B cell (primary cell): ENCODE measurements around the gene SLC22A2. TPM values are rescaled to one million over a fixed set of nuclear protein-coding genes. Genes with fewer than 3 reads are reported as not detected.

Experiments used
- ATAC-seq: fragments of 200-7000 bp; cut with Tn5 transposase; one replicate; pipeline ENCODE4 v1.10.0; 2021; ENCODE audit warnings: low read depth, mild to moderate bottlenecking, moderate number of reproducible peaks, moderate library complexity
- CTCF ChIA-PET: fragments of 350-600 bp; sonication (Branson Sonifier 250); formaldehyde crosslinking; loops from one replicate; lab custom pipeline; 2021; ENCODE audit warnings: antibody characterized with exemption, inconsistent platforms; lab: Charles Lee
- POLR2A ChIA-PET: fragments of 350-600 bp; sonication (Branson Sonifier 250); formaldehyde crosslinking; loops from one replicate; lab custom pipeline; 2021; ENCODE audit warnings: antibody characterized with exemption; lab: Charles Lee
- DNase-seq: peaks from one replicate; pipeline ENCODE4 v3.0.0; 2013
- H2AFZ ChIP-seq: 2 replicates; pipeline ENCODE4 v1.6.1; 2012; ENCODE audit warnings: mild to moderate bottlenecking, low read depth, low read length; ENCODE audit not compliant: insufficient read depth, poor library complexity, severe bottlenecking
- H3K27ac ChIP-seq, 2 donors: 1 replicate in 1 of 2; 2 replicates in 1 of 2; pipeline ENCODE4 v1.5.1; 2012 to 2013; ENCODE audit warnings: low read length in 2 of 2, mild to moderate bottlenecking in 2 of 2, moderate library complexity in 1 of 2
- H3K27me3 ChIP-seq, 4 experiments: fragments of 200-600 bp in 1 of 4; sonication (generic) in 1 of 4; replicated peaks in 1 of 4; 1 replicate in 2 of 4; 2 replicates in 2 of 4; pipeline versions ENCODE4 v1.6.1 to v1.7.0; 2013 to 2016; ENCODE audit warnings: low read length in 3 of 4, mild to moderate bottlenecking in 2 of 4, mixed read lengths in 1 of 4, moderate library complexity in 1 of 4; ENCODE audit not compliant: insufficient read depth in 4 of 4, control insufficient read depth in 3 of 4; ENCODE audit errors: control extremely low read depth in 1 of 4
- H3K36me3 ChIP-seq, 2 experiments: replicated peaks in 1 of 2; 1 replicate in 1 of 2; 2 replicates in 1 of 2; pipeline versions ENCODE4 v1.6.1 to v1.7.1; 2013; ENCODE audit warnings: low read length in 1 of 2; ENCODE audit not compliant: insufficient read depth in 2 of 2, control insufficient read depth in 1 of 2; ENCODE audit errors: control extremely low read depth in 1 of 2, extremely low read depth in 1 of 2
- H3K4me1 ChIP-seq, 2 donors: fragments of 200-600 bp in 1 of 2; sonication (generic) in 1 of 2; 1 replicate in 1 of 2; 2 replicates in 1 of 2; pipeline versions ENCODE4 v1.5.1 to v1.6.1; 2013 to 2017; ENCODE audit warnings: low read length in 2 of 2; ENCODE audit not compliant: control insufficient read depth in 2 of 2, insufficient read depth in 2 of 2
- H3K4me2 ChIP-seq: replicated peaks from 2 replicates; pipeline ENCODE3; 2012; ENCODE audit warnings: mild to moderate bottlenecking, low read depth, low read length; ENCODE audit not compliant: poor library complexity, severe bottlenecking
- H3K4me3 ChIP-seq, 5 experiments: fragments of 200-600 bp in 1 of 5; sonication (generic) in 1 of 5; 1 replicate in 3 of 5; 2 replicates in 2 of 5; pipeline versions ENCODE4 v1.5.1 to v1.7.0; 2011 to 2016; ENCODE audit warnings: low read length in 4 of 5, mild to moderate bottlenecking in 4 of 5, low read depth in 2 of 5, control low read depth in 1 of 5, moderate library complexity in 1 of 5; ENCODE audit not compliant: insufficient read depth in 1 of 5; ENCODE audit errors: control extremely low read depth in 1 of 5, extremely low read depth in 1 of 5
- H3K79me2 ChIP-seq: fragments of 200-600 bp; sonication (generic); one replicate; pipeline ENCODE4 v1.6.0; 2016; ENCODE audit warnings: low read length; ENCODE audit not compliant: control insufficient read depth, insufficient read depth
- H3K9ac ChIP-seq: fragments of 200-600 bp; sonication (generic); 2 replicates; pipeline ENCODE4 v1.6.1; 2017; ENCODE audit warnings: mild to moderate bottlenecking, low read length, moderate library complexity
- H3K9me3 ChIP-seq, 3 donors: one replicate each; pipeline versions ENCODE4 v1.6.1 to v1.7.1; 2013; ENCODE audit warnings: low read length in 2 of 3; ENCODE audit not compliant: control insufficient read depth in 2 of 3, insufficient read depth in 1 of 3; ENCODE audit errors: control extremely low read depth in 1 of 3
- H4K20me1 ChIP-seq: 2 replicates; pipeline ENCODE4 v1.6.0; 2012; ENCODE audit warnings: mild to moderate bottlenecking, low read length; ENCODE audit not compliant: insufficient read depth, control insufficient read depth, poor library complexity, severe bottlenecking
- H3K27ac Mint-ChIP-seq: one replicate; pipeline ENCODE4 v1.8.0; 2021; ENCODE audit warnings: mixed read lengths
- H3K27me3 Mint-ChIP-seq: one replicate; pipeline ENCODE4 v1.8.0; 2021; ENCODE audit warnings: mixed read lengths
- H3K4me1 Mint-ChIP-seq: one replicate; pipeline ENCODE4 v1.8.0; 2021; ENCODE audit warnings: mixed read lengths
- H3K4me3 Mint-ChIP-seq: one replicate; pipeline ENCODE4 v1.8.0; 2021; ENCODE audit warnings: mixed read lengths
- H3K9me3 Mint-ChIP-seq: one replicate; pipeline ENCODE4 v1.8.0; 2022; ENCODE audit warnings: mixed read lengths; ENCODE audit not compliant: insufficient read depth
- CTCF ChIP-seq: fragments of 200-600 bp; IDR thresholded peaks from one replicate; pipeline ENCODE4 v1.8.0; 2022; ENCODE audit warnings: antibody characterized with exemption, mild to moderate bottlenecking
- EZH2 ChIP-seq: IDR thresholded peaks from 2 replicates; pipeline ENCODE4 v1.6.1; 2012; ENCODE audit warnings: borderline replicate concordance, low read depth, mild to moderate bottlenecking, moderate library complexity, low read length; ENCODE audit not compliant: insufficient read depth, poor library complexity, severe bottlenecking
- WGBS: methylation state at CpG from one replicate; pipeline ENCODE4 v1.1.5; 2013; ENCODE audit warnings: missing lambda C conversion rate; ENCODE audit not compliant: insufficient coverage; 5-methylcytosine and 5-hydroxymethylcytosine counted together
- intact Hi-C: fragments of 100-400 bp; cut with micrococcal nuclease; formaldehyde crosslinking; loops from one replicate; pipeline ENCODE4 v1.10.0; 2022
- polyA plus RNA-seq: library from polyadenylated mRNA; depleted of rRNA; stranded (reverse); fragments of >200 nt; gene quantifications from 2 replicates; pipeline ENCODE4 v1.2.3, GENCODE V29; 2012
- total RNA-seq, 2 donors: library from RNA; stranded (reverse); fragments of 120-200 nt in 1 of 2; gene quantifications; 1 replicate in 1 of 2; 2 replicates in 1 of 2; pipeline versions ENCODE4 v1.2.3 to v1.2.4, GENCODE V29; 2013 to 2022

The SLC22A2 gene
- total and polyA plus RNA-seq, 2 donors (not counting 1 experiment from before 2014, with no cell fraction given) = not detected

GRCh38 chr6:160174681-160175080 is 83.9 kb downstream of the SLC22A2 start:
- intact Hi-C loops = no loop called here
- ATAC-seq = no peak

More at GRCh38 chr6:160174681-160175080, 83.9 kb downstream of the SLC22A2 start:
- Histone ChIP-seq H3K4me1 (no peaks in the 10 kb centered on the region), H3K9me3 (no peaks in the 10 kb centered on the region), H2AFZ (no peak overlapping the region), H3K36me3 (no peaks in the 10 kb centered on the region), H3K9ac (no peak overlapping the region), H3K4me3 (no peak overlapping the region), H3K27me3 (peaks cover 0 to 6% (median 2%) of the 10 kb centered on the region in 4 experiments), H3K27ac (no peak overlapping the region), H3K4me2 (no peak overlapping the region), H3K79me2 (no peaks in the 10 kb centered on the region), H4K20me1 (no peaks in the 10 kb centered on the region)
- CTCF ChIA-PET = interaction anchor here (0.7 kb wide), 1 partner anchor 42 kb away, joined by 3 read pairs; no protein-coding TSS in a partner anchor
- Mint-ChIP-seq H3K9me3 (no peaks in the 10 kb centered on the region), H3K27ac (no peak overlapping the region), H3K27me3 (peaks cover 26% of the 10 kb centered on the region), H3K4me3 (no peak overlapping the region), H3K4me1 (no peaks in the 10 kb centered on the region)
- POLR2A ChIA-PET = no interaction called here
- TF ChIP-seq CTCF (no peak), EZH2 (no peak)
- WGBS = no CpG with 5 or more reads among the region's 2 CpGs
- no peak for DNase-seq
